Astrocyte (in vitro differentiated cells and primary cell): ENCODE measurements around the gene WSCD1. TPM values are rescaled to one million over a fixed set of nuclear protein-coding genes. Genes with fewer than 3 reads are reported as not detected.

Experiments used
- DNase-seq: peaks from one replicate; pipeline ENCODE4 v3.0.0-alpha.2; 2010; ENCODE audit warnings: low read depth
- FAIRE-seq: peaks from 2 replicates; lab custom pipeline; 2011; peaks lifted over from hg19 to GRCh38; lab: Jason Lieb, UNC
- H2AFZ ChIP-seq: 2 replicates; pipeline ENCODE4 v1.6.0; 2012; ENCODE audit warnings: low read depth, low read length, inconsistent platforms
- H3K27ac ChIP-seq: 2 replicates; pipeline ENCODE4 v1.5.1; 2011; ENCODE audit warnings: low read depth, low read length, inconsistent platforms
- H3K27me3 ChIP-seq: 2 replicates; pipeline ENCODE4 v1.6.0; 2011; ENCODE audit warnings: low read length, inconsistent platforms; ENCODE audit not compliant: insufficient read depth
- H3K36me3 ChIP-seq: 2 replicates; pipeline ENCODE4 v1.5.1; 2011; ENCODE audit warnings: low read length, inconsistent platforms; ENCODE audit not compliant: insufficient read depth
- H3K4me1 ChIP-seq: 2 replicates; pipeline ENCODE4 v1.5.1; 2011; ENCODE audit warnings: low read length, inconsistent platforms; ENCODE audit not compliant: insufficient read depth
- H3K4me2 ChIP-seq: 2 replicates; pipeline ENCODE4 v1.6.0; 2012; ENCODE audit warnings: low read length, inconsistent platforms
- H3K4me3 ChIP-seq: 2 replicates; pipeline ENCODE4 v1.5.1; 2011; ENCODE audit warnings: low read depth, mild to moderate bottlenecking, low read length, inconsistent platforms; ENCODE audit not compliant: insufficient read depth
- H3K79me2 ChIP-seq: 2 replicates; pipeline ENCODE4 v1.6.0; 2012; ENCODE audit warnings: mild to moderate bottlenecking, low read length, inconsistent platforms; ENCODE audit not compliant: insufficient read depth
- H3K9ac ChIP-seq: 2 replicates; pipeline ENCODE4 v1.6.0; 2012; ENCODE audit warnings: mild to moderate bottlenecking, low read length, inconsistent platforms
- H3K9me3 ChIP-seq: 2 replicates; pipeline ENCODE4 v1.5.1; 2012; ENCODE audit warnings: low read depth, mild to moderate bottlenecking, low read length, inconsistent platforms; ENCODE audit not compliant: insufficient read depth
- H4K20me1 ChIP-seq: 2 replicates; pipeline ENCODE4 v1.6.0; 2012; ENCODE audit warnings: low read length, inconsistent platforms; ENCODE audit not compliant: insufficient read depth
- H3K27ac Mint-ChIP-seq: one replicate; pipeline ENCODE4 v1.8.0; 2021; ENCODE audit warnings: mild to moderate bottlenecking, mixed read lengths; ENCODE audit not compliant: unreplicated experiment
- H3K27me3 Mint-ChIP-seq: one replicate; pipeline ENCODE4 v1.8.0; 2021; ENCODE audit warnings: low read depth, mixed read lengths; ENCODE audit not compliant: unreplicated experiment
- H3K36me3 Mint-ChIP-seq: one replicate; pipeline ENCODE4 v1.8.0; 2021; ENCODE audit warnings: low read depth, mixed read lengths; ENCODE audit not compliant: unreplicated experiment
- H3K4me1 Mint-ChIP-seq: one replicate; pipeline ENCODE4 v1.8.0; 2021; ENCODE audit warnings: low read depth, mixed read lengths; ENCODE audit not compliant: unreplicated experiment
- H3K4me3 Mint-ChIP-seq: one replicate; pipeline ENCODE4 v1.8.0; 2021; ENCODE audit warnings: mild to moderate bottlenecking, moderate library complexity, mixed read lengths; ENCODE audit not compliant: unreplicated experiment
- H3K9me3 Mint-ChIP-seq: one replicate; pipeline ENCODE4 v1.8.0; 2021; ENCODE audit warnings: mild to moderate bottlenecking, mixed read lengths; ENCODE audit not compliant: unreplicated experiment
- EZH2 ChIP-seq: IDR thresholded peaks from 2 replicates; pipeline ENCODE4 v1.6.1; 2012; ENCODE audit warnings: mild to moderate bottlenecking, low read length, inconsistent platforms; ENCODE audit not compliant: insufficient read depth
- total RNA-seq: library from RNA; stranded (reverse); gene quantifications from 2 replicates; pipeline ENCODE4 v1.2.1, GENCODE V29; 2021
- TF ChIP-seq, protein P1 (sequence below): IDR thresholded peaks from 2 replicates; pipeline ENCODE4 v1.5.1; 2011; ENCODE audit warnings: low read depth, mild to moderate bottlenecking, inconsistent platforms, low read length, moderate library complexity; ENCODE audit not compliant: insufficient read depth

Gene WSCD1
- total RNA-seq, 1 donor from 2014 or later, result 3.9 TPM

DNA sequence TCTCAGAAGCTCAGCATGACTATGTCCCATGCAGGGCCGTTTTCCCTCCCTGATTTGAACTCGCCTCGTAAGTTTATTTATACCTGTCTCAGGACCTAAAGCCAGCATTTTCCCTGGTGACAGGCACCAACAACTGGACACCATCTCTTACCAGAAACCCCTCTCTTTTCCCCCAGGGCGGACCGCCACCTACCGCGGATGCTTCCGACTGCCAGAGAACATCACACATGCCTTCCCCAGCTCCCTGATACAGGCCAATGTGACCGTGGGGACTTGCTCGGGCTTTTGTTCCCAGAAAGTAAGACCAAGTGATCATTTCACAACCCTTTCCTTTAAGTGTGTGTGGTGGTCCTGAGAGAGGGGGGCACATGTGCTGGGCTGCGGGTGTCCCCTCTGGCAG, 24.7 kb downstream of the WSCD1 start:
- H3K4me1 Mint-ChIP-seq, result no peaks in the 10 kb centered on the region
- Histone ChIP-seq H4K20me1 (no peaks in the 10 kb centered on the region), H3K79me2 (no peaks in the 10 kb centered on the region), H3K27me3 (no peaks in the 10 kb centered on the region), H2AFZ (no peak overlapping the region), H3K4me1 (no peaks in the 10 kb centered on the region), H3K27ac (no peak overlapping the region), H3K4me3 (no peak overlapping the region), H3K9ac (no peak overlapping the region), H3K9me3 (no peaks in the 10 kb centered on the region), H3K4me2 (no peak overlapping the region), H3K36me3 (no peaks in the 10 kb centered on the region)
- no peak overlapping the region for H3K4me3 Mint-ChIP-seq
- no peak overlapping the region for H3K27ac Mint-ChIP-seq
- peaks cover 36% of the 10 kb centered on the region for H3K27me3 Mint-ChIP-seq
- FAIRE-seq (no peak), DNase-seq (no peak)
- H3K36me3 Mint-ChIP-seq, result peaks cover 4% of the 10 kb centered on the region
- H3K9me3 Mint-ChIP-seq, result no peaks in the 10 kb centered on the region
- TF ChIP-seq, protein P1, sequence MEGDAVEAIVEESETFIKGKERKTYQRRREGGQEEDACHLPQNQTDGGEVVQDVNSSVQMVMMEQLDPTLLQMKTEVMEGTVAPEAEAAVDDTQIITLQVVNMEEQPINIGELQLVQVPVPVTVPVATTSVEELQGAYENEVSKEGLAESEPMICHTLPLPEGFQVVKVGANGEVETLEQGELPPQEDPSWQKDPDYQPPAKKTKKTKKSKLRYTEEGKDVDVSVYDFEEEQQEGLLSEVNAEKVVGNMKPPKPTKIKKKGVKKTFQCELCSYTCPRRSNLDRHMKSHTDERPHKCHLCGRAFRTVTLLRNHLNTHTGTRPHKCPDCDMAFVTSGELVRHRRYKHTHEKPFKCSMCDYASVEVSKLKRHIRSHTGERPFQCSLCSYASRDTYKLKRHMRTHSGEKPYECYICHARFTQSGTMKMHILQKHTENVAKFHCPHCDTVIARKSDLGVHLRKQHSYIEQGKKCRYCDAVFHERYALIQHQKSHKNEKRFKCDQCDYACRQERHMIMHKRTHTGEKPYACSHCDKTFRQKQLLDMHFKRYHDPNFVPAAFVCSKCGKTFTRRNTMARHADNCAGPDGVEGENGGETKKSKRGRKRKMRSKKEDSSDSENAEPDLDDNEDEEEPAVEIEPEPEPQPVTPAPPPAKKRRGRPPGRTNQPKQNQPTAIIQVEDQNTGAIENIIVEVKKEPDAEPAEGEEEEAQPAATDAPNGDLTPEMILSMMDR, result no peak
- no peak for TF ChIP-seq EZH2

DNA sequence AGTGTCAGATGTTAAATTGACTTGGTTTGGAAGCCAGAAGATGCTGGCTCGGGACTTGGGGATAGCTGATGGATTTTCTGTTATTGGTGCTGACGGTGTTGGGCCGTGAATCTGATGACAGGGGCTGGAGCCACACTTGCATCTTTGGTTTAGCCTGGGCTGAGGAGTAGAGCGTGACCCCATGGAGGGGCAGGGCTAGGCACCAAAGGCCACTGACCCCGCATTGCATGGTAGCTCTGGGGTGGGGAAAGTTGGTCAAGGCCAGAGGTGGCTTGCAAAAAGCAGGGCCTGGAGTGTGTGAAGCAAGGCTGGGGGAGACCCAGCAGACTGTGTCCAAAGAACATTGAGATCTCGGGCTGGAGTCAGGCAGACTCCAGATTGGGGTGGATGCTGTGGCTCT, 25.3 kb downstream of the WSCD1 start:
- Mint-ChIP-seq H3K4me1 (no peaks in the 10 kb centered on the region), H3K9me3 (no peaks in the 10 kb centered on the region), H3K4me3 (no peak overlapping the region), H3K27me3 (peaks cover 36% of the 10 kb centered on the region), H3K36me3 (peaks cover 5% of the 10 kb centered on the region), H3K27ac (no peak overlapping the region)
- H3K4me1 ChIP-seq, result no peaks in the 10 kb centered on the region
- no peak overlapping the region for H2AFZ ChIP-seq
- no peak overlapping the region for H3K9ac ChIP-seq
- no peak for TF ChIP-seq EZH2
- TF ChIP-seq, protein P1, result no peak
- FAIRE-seq (no peak), DNase-seq (no peak)
- no peaks in the 10 kb centered on the region for H4K20me1 ChIP-seq
- no peaks in the 10 kb centered on the region for H3K27me3 ChIP-seq
- H3K79me2 ChIP-seq, result no peaks in the 10 kb centered on the region
- no peaks in the 10 kb centered on the region for H3K9me3 ChIP-seq
- H3K4me3 ChIP-seq, result no peak overlapping the region
- H3K4me2 ChIP-seq, result no peak overlapping the region
- H3K27ac ChIP-seq, result no peak overlapping the region
- H3K36me3 ChIP-seq, result no peaks in the 10 kb centered on the region

DNA sequence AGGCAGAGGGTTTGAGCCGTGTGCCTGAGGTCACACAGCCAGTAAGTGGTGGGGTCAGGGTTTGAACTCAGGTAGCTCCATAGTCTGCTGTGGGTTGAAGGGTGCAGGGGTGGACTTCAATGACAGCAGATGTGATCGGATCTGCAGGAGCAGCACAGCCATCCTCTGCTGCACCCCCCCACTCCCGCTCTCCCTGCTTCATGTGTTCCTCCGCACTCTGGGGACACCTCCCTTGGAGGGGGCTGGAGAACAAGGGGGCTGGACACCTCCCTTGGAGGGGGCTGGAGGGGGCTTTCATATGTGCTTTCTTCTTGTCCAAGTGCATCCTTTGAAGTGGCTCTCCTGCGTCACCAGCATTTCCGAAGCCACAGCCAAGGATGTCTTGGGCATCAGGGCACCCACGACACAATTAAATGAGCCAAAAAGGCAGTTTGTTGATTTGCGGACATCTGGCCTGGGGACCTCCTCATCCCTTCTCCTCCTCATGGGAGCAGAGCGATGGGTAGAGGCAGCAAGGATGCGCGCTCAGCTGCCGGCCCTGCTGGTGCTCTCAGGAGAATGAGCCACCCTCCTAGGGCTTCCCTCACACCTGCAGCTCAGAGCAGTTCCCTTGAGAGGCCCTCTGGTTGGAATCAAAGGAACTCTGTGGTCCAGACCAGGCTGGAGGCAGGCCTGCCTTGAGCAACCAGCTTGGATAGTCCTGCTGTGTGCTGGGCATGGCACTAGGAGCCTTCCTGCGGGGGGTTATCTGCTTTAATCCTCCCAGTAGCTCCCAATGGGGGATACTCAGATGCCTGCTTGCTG, 26.2 kb downstream of the WSCD1 start:
- H3K4me2 ChIP-seq, result no peak overlapping the region
- no peaks in the 10 kb centered on the region for H3K4me1 ChIP-seq
- Mint-ChIP-seq H3K27me3 (peaks cover 41% of the 10 kb centered on the region), H3K36me3 (peaks cover 5% of the 10 kb centered on the region), H3K27ac (no peak overlapping the region), H3K4me1 (no peaks in the 10 kb centered on the region), H3K9me3 (no peaks in the 10 kb centered on the region), H3K4me3 (no peak overlapping the region)
- DNase-seq (no peak), FAIRE-seq (no peak)
- no peak overlapping the region for H3K4me3 ChIP-seq
- TF ChIP-seq, protein P1, result no peak
- TF ChIP-seq EZH2, result no peak
- H2AFZ ChIP-seq, result no peak overlapping the region
- H3K79me2 ChIP-seq, result no peaks in the 10 kb centered on the region
- H3K36me3 ChIP-seq, result no peaks in the 10 kb centered on the region
- no peaks in the 10 kb centered on the region for H3K9me3 ChIP-seq
- no peak overlapping the region for H3K27ac ChIP-seq
- no peak overlapping the region for H3K9ac ChIP-seq
- H4K20me1 ChIP-seq, result no peaks in the 10 kb centered on the region
- no peaks in the 10 kb centered on the region for H3K27me3 ChIP-seq
